Activated naive CD8-positive, alpha-beta T cell treated with anti-CD3 and anti-CD28 coated beads, Interleukin-2, amount 10 ng/mL, durations not matched to agents 7 days and 5 days (primary cell): ENCODE results near the gene KIF22. TPM values are rescaled to one million over a fixed set of nuclear protein-coding genes. Genes with fewer than 3 reads are reported as not detected.
A peak's percentile ranks its signal among the peaks of the same experiment; 100 is the strongest.
"Not testable (repeated sequence)": the region's sequence is repeated elsewhere in the genome, so short reads cannot be mapped to it uniquely, and the experiment has no call there.

Experiments
- ATAC-seq: fragments of 150-1000 bp; cut with Tn5 transposase; one replicate; pipeline ENCODE4 v1.10.0; 2021; ENCODE audit warnings: low read depth, moderate library complexity
- POLR2A ChIA-PET: fragments of 350-600 bp; sonication (Branson Sonifier 250); formaldehyde crosslinking; loops from one replicate; lab custom pipeline; 2021; ENCODE audit warnings: antibody characterized with exemption; lab: Charles Lee
- DNase-seq: peaks from one replicate; pipeline ENCODE4 v3.0.0; 2021
- H3K27ac Mint-ChIP-seq: one replicate; pipeline ENCODE4 v1.8.0; 2022; ENCODE audit warnings: mild to moderate bottlenecking, mixed read lengths
- H3K27me3 Mint-ChIP-seq: one replicate; pipeline ENCODE4 v1.8.0; 2022; ENCODE audit warnings: mild to moderate bottlenecking, moderate library complexity, mixed read lengths
- H3K36me3 Mint-ChIP-seq: one replicate; pipeline ENCODE4 v1.8.0; 2021; ENCODE audit warnings: mild to moderate bottlenecking, mixed read lengths
- H3K4me1 Mint-ChIP-seq: one replicate; pipeline ENCODE4 v1.8.0; 2021; ENCODE audit warnings: mixed read lengths
- H3K4me3 Mint-ChIP-seq: one replicate; pipeline ENCODE4 v1.8.0; 2022; ENCODE audit warnings: mild to moderate bottlenecking, moderate library complexity, mixed read lengths
- H3K9me3 Mint-ChIP-seq: one replicate; pipeline ENCODE4 v1.8.0; 2021; ENCODE audit warnings: mixed read lengths
- total RNA-seq, 2 experiments: library from RNA; stranded (reverse); gene quantifications; one replicate each; pipeline ENCODE4 v1.2.3, GENCODE V29; 2021

Gene KIF22
- total RNA-seq, 2 experiments from 2014 or later: 191 to 199 TPM

DNA sequence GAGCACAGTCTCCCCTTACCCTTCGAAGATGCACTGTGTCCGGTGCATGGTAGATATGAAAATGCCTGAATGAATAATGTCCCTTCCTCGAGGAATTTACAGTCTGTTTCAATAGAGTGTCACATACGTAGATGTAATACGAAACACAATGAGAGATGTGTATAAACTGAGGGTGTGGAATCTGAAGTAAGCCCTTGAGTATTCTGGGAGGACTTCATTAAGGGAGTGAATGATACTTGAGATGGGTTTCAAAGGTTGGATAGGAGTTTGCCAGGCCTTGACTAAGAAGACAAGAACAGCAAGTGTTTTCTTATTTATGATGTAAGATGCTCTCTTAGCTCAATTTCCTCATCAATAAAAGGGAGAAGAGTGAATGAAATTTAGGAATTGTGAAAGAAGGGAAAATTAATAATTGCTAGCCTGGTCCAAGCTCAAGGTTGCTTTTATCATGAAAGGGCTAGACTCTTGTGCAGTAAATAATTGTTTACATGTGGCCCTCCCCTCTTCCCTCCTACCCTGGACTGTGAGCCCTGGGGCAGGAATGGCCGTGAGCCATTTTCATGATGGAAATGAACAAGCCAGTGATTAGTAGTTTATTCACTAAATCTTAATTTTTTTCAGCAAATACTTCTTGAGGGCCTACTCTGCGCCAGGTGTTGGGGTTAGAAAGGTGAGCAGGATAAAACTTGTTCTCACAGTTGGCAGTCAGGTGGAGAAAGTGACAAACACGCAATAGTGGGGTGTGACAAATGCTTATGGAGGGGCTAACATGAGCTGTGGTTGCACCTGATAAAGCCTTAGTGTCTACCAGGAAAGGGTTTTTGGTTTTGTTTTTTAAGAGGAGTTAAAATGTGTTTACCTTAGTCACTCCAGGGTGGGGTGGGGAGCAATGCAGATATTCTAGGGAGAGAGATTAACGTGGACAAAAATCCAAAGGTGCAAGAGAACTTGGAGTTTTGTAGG lies 1.6 kb downstream of the KIF22 start:
- POLR2A ChIA-PET: interaction anchor here (2.1 to 9.3 kb wide), 5 partner anchors 13 to 56 kb away, joined by 10 to 165 read pairs (median 19); partner anchors contain the start of genes C16orf54, MAZ, MVP and PAGR1
- Mint-ChIP-seq H3K27ac (peak overlapping the region; percentile 98), H3K27me3 (no peaks in the 10 kb centered on the region), H3K9me3 (no peaks in the 10 kb centered on the region), H3K4me3 (peak overlapping the region; percentile 99), H3K4me1 (peaks cover 31% of the 10 kb centered on the region), H3K36me3 (peaks cover 33% of the 10 kb centered on the region)
- DNase-seq (no peak), ATAC-seq (no peak)

DNA sequence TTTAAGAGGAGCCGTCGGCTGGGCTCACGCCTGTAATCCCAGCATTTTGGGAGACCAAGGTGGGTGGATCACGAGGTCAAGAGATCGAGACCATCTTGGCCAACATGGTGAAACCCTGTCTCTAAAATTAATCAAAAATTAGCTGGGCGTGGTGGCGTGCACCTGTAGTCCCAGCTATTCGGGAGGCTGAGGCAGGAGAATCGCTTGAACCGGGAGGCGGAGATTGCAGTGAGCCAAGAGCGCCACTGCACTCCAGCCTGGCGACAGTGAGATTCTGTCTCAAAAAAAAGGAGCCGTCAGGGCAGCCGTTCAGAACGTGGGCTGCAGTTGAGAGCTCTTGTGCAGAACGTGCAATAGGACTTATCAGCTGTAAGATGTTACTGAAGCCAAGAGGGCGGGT lies 2.6 kb downstream of the KIF22 start:
- Mint-ChIP-seq H3K4me1 (peaks cover 31% of the 10 kb centered on the region), H3K4me3 (peak overlapping the region; percentile 99), H3K27ac (peak overlapping the region; percentile 77), H3K36me3 (peaks cover 39% of the 10 kb centered on the region)
- POLR2A ChIA-PET: interaction anchor here (9.3 kb wide), 1 partner anchor 12 kb away, joined by 165 read pairs; the partner anchor contains the start of gene MAZ
- not testable (repeated sequence) for H3K9me3 Mint-ChIP-seq, ATAC-seq, DNase-seq, H3K27me3 Mint-ChIP-seq

DNA sequence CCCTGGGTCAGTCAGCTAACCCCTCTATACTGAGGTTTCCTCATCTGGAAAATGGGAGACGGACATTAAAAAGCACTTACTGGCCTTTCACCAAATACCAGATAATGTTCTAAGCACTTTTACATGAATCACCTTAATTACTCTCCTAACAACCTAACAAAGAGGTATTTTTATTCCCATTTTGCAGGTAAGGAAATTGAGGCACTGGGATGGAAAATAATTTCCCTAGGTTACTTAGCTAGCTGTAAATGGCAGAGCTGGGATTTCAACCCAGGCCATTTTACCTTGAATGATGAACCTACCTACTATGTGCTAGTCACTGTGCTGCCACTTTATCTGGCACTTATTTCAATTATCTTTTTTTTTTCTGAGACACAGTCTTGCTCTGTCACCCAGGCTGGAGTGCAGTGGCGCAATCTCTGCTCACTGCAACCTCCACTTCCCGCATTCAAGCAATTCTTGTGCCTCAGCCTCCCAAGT lies 3.7 kb downstream of the KIF22 start:
- POLR2A ChIA-PET: interaction anchor here (0.9 to 9.3 kb wide), 3 partner anchors 11 to 55 kb away, joined by 3 to 165 read pairs (median 3); partner anchors contain the start of gene MAZ
- H3K9me3 Mint-ChIP-seq: no peaks in the 10 kb centered on the region
- no peak for ATAC-seq
- no peak overlapping the region for H3K27ac Mint-ChIP-seq
- no peak for DNase-seq
- H3K4me1 Mint-ChIP-seq: peaks cover 29% of the 10 kb centered on the region
- H3K4me3 Mint-ChIP-seq: no peak overlapping the region
- H3K36me3 Mint-ChIP-seq: peaks cover 41% of the 10 kb centered on the region
- H3K27me3 Mint-ChIP-seq: no peaks in the 10 kb centered on the region

DNA sequence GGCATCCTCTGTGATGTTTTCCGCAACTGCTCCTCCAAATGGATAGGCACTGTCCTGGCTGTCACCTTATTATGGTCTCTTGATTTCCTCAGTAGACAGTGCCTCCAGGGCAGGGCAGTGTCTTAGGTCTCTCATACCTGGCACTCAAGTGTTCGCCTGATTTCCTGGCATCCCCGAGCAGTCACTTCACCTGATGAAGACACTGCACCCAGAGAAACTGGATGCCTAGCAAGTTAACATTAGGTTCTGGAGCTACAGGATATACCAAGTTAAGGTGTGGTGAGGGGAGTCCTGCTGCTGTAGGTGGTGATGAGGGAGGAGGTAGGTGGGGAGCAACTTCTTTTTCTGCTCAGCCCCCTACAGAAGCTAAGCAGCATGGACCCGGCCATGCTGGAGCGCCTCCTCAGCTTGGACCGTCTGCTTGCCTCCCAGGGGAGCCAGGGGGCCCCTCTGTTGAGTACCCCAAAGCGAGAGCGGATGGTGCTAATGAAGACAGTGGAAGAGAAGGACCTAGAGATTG lies 11.9 kb downstream of the KIF22 start:
- Mint-ChIP-seq H3K9me3 (no peaks in the 10 kb centered on the region), H3K27me3 (no peaks in the 10 kb centered on the region), H3K4me3 (no peak overlapping the region), H3K36me3 (peaks cover 33% of the 10 kb centered on the region), H3K27ac (peak overlapping the region; percentile 68), H3K4me1 (peaks cover 14% of the 10 kb centered on the region)
- DNase-seq (no peak), ATAC-seq (no peak)
- POLR2A ChIA-PET: interaction anchor here (0.8 to 8.7 kb wide), 4 partner anchors 9 to 102 kb away, joined by 4 to 165 read pairs (median 6); partner anchors contain the start of gene KIF22

DNA sequence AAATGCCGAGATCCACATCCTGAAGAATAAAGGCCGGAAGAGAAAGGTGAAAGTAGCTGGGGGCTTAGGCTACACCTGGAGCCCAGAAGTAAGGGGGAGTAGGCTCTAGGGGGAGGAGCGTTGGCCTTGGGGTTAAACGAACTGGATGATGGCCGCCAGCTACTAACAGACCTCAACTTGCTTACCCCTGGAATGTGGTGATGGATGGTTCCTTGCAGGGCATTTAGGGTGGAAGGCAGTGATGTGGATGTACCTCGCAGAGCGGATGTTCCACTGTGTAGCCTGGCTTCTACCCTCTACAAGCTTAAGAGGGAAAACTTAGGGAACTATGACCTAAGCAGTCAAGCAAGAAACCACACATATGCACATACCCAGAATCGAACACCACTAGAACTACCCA lies 13.5 kb downstream of the KIF22 start:
- POLR2A ChIA-PET: interaction anchor here (0.6 to 8.7 kb wide), 14 partner anchors 9 to 166 kb away, joined by 3 to 165 read pairs (median 4); partner anchors contain the start of genes C16orf54, KIF22, PAGR1 and TMEM219
- no peaks in the 10 kb centered on the region for H3K27me3 Mint-ChIP-seq
- peaks cover 22% of the 10 kb centered on the region for H3K4me1 Mint-ChIP-seq
- H3K36me3 Mint-ChIP-seq: peaks cover 40% of the 10 kb centered on the region
- no peak for ATAC-seq
- H3K9me3 Mint-ChIP-seq: no peaks in the 10 kb centered on the region
- peak overlapping the region; percentile 100 for H3K4me3 Mint-ChIP-seq
- no peak for DNase-seq
- peak overlapping the region; percentile 96 for H3K27ac Mint-ChIP-seq

DNA sequence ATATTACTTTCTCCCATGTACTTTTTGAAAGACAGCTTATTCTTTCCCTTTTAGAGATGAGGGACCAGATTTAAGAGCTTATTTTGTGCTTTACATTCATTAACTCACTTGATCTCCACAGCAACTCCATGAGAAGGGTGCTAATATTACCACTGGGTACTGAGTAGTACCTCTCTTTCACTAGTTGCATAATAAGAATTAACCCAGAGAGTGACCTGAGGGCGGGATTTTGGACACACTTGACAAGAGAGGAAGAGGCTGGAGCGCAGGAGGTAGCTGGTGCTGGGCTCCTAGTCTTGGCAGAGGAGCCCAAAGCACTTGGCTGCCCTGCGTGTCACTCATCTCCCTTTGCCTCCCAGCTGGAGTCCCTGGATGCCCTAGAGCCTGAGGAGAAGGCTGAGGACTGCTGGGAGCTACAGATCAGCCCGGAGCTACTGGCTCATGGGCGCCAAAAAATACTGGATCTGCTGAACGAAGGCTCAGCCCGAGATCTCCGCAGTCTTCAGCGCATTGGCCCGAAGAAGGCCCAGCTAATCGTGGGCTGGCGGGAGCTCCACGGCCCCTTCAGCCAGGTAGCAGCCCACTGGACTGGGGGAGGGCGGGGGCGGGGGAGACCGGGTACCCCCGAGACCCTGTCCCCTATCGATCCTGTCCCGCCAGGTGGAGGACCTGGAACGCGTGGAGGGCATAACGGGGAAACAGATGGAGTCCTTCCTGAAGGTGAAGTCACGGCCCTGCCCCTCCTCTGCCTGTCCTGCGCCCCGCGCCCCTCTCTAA lies 14.1 kb downstream of the KIF22 start:
- no peak for DNase-seq
- Mint-ChIP-seq H3K9me3 (no peaks in the 10 kb centered on the region), H3K27me3 (no peaks in the 10 kb centered on the region), H3K4me3 (peak overlapping the region; percentile 100), H3K4me1 (peaks cover 24% of the 10 kb centered on the region), H3K27ac (peak overlapping the region; percentile 96), H3K36me3 (peaks cover 42% of the 10 kb centered on the region)
- no peak for ATAC-seq
- POLR2A ChIA-PET: interaction anchor here (0.6 to 8.7 kb wide), 14 partner anchors 8 to 166 kb away, joined by 3 to 165 read pairs (median 4); partner anchors contain the start of genes C16orf54, KIF22, PAGR1 and TMEM219

DNA sequence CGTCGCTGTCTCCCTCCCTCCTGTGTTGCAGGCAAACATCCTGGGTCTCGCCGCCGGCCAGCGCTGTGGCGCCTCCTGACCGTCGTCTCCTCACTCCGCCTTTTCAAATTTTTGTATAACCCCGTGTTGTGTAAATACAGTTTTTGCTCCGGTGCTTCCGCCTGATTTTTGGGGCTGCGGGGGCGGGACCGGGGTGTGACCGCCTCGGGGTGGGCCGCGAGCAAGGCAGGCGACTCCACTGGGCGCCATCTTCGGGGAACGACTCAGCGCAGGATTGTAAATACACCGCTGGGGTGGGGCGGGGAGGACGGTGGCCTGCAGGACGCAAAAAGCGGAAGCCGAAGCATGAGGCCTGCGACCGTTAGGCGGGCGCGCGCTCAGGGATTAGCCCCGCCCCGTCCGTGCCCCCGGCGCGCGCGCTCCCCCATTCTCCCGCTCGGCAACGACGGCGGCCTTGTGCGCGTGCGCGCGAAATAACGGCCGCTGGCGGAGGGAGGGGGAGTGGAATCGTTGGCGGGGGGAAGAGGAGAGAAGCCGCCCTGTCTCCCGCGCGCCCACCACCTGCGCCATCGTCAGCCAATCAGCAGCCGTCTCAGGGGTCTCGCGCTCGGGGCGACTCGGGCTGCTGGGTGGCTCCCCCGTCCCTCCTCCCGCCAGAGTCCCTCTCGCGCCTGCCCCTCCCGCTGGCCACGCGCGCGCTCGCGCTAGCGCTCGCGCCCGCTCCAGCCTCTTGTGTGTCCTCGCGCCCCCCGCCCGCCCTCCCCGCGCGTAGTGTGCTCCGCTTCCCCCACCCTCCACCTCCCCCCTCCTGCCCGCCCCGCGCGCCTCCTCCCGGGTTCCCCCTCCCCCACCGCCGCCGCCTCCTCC lies 14.9 kb downstream of the KIF22 start:
- H3K4me1 Mint-ChIP-seq: peaks cover 29% of the 10 kb centered on the region
- no peaks in the 10 kb centered on the region for H3K9me3 Mint-ChIP-seq
- DNase-seq: peak; percentile 99
- POLR2A ChIA-PET: interaction anchor here (0.5 to 8.7 kb wide), 14 partner anchors 7 to 1297 kb away, joined by 3 to 165 read pairs (median 5); partner anchors contain the start of genes C16orf54, KIF22, MVP and PAGR1
- peak; percentile 63 for ATAC-seq
- H3K27ac Mint-ChIP-seq: peak overlapping the region; percentile 96
- no peaks in the 10 kb centered on the region for H3K27me3 Mint-ChIP-seq
- H3K4me3 Mint-ChIP-seq: peak overlapping the region; percentile 100
- H3K36me3 Mint-ChIP-seq: peaks cover 49% of the 10 kb centered on the region

DNA sequence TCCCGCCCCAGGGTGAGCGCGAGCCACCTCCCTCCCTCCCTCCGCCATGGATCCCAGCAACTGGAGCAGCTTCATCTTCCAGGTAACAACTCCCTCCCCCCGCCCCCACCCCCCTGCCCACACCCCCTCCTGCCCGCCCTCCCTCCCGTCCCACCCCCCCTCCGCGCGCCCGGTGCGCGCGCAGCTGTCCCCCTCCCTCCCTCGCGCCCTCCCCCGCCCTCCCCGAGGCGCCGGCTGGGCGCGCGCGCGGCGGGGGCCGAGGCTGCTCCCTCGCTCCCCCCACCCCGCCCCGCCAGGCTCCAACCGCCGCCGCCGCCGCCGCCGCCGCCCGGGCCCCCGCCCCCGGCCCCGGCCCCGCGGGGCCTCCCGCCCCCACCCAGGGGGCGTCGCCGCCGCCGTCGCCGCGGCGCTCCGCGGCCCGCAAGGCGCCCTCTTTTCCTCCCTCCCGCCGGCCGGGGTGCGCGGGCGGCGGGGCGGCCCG lies 15.6 kb downstream of the KIF22 start, which contains the start of gene MAZ:
Gene MAZ, plus strand, starts transcription at position 431 of the 481 bp plus-strand sequence. CDS start 173 bp downstream, outside the sequence.
- Mint-ChIP-seq H3K4me3 (peak within 1 kb of the TSS; percentile 100), H3K27ac (peak within 1 kb of the TSS; percentile 98), H3K4me1 (peaks cover 36% of the 10 kb centered on the region), H3K36me3 (peaks cover 50% of the 10 kb centered on the region), H3K9me3 (no peaks in the 10 kb centered on the region), H3K27me3 (no peaks in the 10 kb centered on the region)
- ATAC-seq: no peak
- peak; percentile 82 for DNase-seq
- POLR2A ChIA-PET: interaction anchor here (0.5 to 8.7 kb wide), 11 partner anchors 11 to 1296 kb away, joined by 3 to 165 read pairs (median 12); partner anchors contain the start of genes ALDOA, C16orf54, KCTD13 and KIF22

DNA sequence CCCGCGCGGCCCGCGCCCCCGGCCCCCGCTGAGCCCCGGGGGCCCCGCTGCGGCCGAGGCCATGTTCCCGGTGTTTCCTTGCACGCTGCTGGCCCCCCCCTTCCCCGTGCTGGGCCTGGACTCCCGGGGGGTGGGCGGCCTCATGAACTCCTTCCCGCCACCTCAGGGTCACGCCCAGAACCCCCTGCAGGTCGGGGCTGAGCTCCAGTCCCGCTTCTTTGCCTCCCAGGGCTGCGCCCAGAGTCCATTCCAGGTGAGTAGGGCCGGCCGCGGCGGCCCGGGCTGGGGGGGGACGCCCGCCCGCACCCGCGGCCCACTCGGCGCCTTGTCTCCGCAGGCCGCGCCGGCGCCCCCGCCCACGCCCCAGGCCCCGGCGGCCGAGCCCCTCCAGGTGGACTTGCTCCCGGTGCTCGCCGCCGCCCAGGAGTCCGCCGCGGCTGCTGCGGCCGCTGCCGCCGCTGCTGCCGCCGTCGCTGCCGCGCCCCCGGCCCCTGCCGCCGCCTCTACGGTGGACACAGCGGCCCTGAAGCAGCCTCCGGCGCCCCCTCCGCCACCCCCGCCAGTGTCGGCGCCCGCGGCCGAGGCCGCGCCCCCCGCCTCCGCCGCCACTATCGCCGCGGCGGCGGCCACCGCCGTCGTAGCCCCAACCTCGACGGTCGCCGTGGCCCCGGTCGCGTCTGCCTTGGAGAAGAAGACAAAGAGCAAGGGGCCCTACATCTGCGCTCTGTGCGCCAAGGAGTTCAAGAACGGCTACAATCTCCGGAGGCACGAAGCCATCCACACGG lies 16.3 kb downstream of the KIF22 start:
- H3K27me3 Mint-ChIP-seq: no peaks in the 10 kb centered on the region
- peaks cover 50% of the 10 kb centered on the region for H3K36me3 Mint-ChIP-seq
- no peak for ATAC-seq
- POLR2A ChIA-PET: interaction anchor here (0.6 to 8.7 kb wide), 24 partner anchors 10 to 852 kb away, joined by 3 to 165 read pairs (median 6); partner anchors contain the start of genes ALDOA, C16orf54, HIRIP3 and INO80E
- peak overlapping the region; percentile 95 for H3K4me3 Mint-ChIP-seq
- peak overlapping the region; percentile 98 for H3K27ac Mint-ChIP-seq
- H3K9me3 Mint-ChIP-seq: no peaks in the 10 kb centered on the region
- H3K4me1 Mint-ChIP-seq: peaks cover 39% of the 10 kb centered on the region
- DNase-seq: peak; percentile 74

DNA sequence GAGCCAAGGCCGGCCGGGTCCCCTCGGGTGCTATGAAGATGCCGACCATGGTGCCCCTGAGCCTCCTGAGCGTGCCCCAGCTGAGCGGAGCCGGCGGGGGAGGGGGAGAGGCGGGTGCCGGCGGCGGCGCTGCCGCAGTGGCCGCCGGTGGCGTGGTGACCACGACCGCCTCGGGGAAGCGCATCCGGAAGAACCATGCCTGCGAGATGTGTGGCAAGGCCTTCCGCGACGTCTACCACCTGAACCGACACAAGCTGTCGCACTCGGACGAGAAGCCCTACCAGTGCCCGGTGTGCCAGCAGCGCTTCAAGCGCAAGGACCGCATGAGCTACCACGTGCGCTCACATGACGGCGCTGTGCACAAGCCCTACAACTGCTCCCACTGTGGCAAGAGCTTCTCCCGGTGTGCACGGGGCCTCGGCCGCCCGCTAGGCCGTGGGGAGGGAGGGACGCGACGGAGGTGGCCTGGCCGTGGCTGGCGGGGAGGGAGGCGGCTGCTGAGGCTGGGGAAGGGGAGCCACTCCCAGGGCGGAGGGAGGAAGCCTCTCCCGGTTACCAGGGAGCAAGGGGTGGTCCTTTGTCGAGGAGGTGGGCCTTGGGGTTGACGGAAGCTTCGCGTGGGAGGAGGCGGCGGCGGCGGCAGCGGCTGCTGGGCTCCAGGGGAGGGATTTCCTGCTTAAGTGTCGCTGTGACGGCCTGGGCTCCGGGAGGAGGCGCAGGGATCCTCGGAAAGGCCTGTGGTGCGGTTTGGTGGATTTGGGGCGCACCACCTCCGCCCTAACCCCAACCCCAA lies 17.1 kb downstream of the KIF22 start:
- POLR2A ChIA-PET: interaction anchor here (0.6 to 8.7 kb wide), 30 partner anchors 10 to 851 kb away, joined by 3 to 165 read pairs (median 4); partner anchors contain the start of genes ALDOA, C16orf54, CDIPT and HIRIP3
- Mint-ChIP-seq H3K27ac (peak overlapping the region; percentile 98), H3K9me3 (no peaks in the 10 kb centered on the region), H3K4me3 (peak overlapping the region; percentile 95), H3K36me3 (peaks cover 46% of the 10 kb centered on the region), H3K27me3 (peaks cover 5% of the 10 kb centered on the region), H3K4me1 (peaks cover 39% of the 10 kb centered on the region)
- ATAC-seq (peak; percentile 34), DNase-seq (peak; percentile 93)
